Stimulated activated CD8-positive, alpha-beta memory T cell treated with anti-CD3 and anti-CD28 coated beads, Interleukin-15, amount 100 ng/mL, for 4 hours (primary cell): Measurements from ENCODE around the gene TMEM117.
"Not testable (repeated sequence)": the region's sequence is repeated elsewhere in the genome, so short reads cannot be mapped to it uniquely, and the experiment has no call there.

Experiments
- DNase-seq, 2 donors: peaks; one replicate each; pipeline ENCODE4 v3.0.0-alpha.2; 2020; ENCODE audit warnings: low read depth in 2 of 2

The TMEM117 gene

GRCh38 chr12:44296624-44297197 lies 460.8 kb downstream of the TMEM117 start:
- DNase-seq, result no peak

GRCh38 chr12:44299524-44299923 lies 463.6 kb downstream of the TMEM117 start:
- DNase-seq, result no peak

DNA sequence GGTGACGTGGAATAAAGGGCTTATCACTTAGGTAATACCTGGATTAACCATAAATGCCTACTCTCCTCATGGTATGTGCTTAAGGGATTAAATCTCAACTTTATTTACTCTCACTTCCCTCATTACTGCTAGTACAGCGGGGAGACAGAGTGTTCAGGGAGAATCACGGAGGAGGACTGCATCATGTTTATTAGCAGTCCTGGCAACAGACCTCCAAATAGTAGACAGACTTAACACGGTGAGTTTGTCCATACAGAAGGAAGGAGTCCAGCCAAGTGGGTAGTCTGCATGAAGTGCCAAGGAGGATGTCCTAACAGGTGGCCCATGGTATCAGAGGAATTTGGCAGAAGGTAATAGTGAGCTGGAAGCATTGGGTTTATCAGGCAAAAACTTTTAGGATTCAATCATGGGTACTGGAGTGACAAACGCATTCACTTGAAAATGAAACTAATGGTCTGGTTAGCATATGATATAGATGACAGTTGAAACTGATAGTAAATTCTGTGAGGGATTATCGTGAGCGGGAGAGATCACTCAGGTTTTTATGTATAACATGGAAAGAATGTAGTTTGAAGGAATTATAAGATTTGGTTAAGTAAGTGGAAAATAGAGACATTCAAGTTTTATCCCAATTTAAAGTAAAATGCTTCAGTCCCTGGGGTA lies 471.8 kb downstream of the TMEM117 start:
- DNase-seq, result no peak

- no peak for DNase-seq
Observed at GRCh38 chr12:44313188-44313587, 477.3 kb downstream of the TMEM117 start.

DNA sequence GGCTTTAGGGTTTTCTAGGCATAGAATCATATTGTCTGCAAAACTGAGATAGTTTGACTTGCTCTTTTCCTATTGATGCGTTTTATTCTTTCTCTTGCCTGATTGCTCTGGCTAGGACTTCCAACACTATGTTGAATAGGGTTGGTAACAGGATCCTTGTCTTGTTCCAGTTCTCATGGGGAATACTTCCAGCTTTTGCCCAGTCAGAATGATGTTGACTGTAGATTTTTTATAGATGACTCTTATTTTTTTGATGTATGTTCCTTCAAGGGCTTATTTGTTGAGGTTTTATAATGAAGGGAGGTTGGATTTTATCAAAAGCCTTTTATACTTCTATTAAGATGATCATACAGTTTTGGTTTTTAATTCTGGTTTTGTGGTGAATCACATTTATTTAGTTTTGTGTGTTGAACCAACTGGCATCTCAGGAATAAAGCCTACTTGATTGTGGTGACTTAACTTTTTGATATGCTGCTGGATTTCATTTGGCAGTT lies 478.2 kb downstream of the TMEM117 start:
- DNase-seq, result no peak

- DNase-seq, result no peak
Observed at GRCh38 chr12:44317651-44318126, 481.8 kb downstream of the TMEM117 start.

- DNase-seq, result no peak
Observed at GRCh38 chr12:44331269-44331668, 495.4 kb downstream of the TMEM117 start.

GRCh38 chr12:44334347-44334746 lies 498.5 kb downstream of the TMEM117 start:
- no peak for DNase-seq

DNA sequence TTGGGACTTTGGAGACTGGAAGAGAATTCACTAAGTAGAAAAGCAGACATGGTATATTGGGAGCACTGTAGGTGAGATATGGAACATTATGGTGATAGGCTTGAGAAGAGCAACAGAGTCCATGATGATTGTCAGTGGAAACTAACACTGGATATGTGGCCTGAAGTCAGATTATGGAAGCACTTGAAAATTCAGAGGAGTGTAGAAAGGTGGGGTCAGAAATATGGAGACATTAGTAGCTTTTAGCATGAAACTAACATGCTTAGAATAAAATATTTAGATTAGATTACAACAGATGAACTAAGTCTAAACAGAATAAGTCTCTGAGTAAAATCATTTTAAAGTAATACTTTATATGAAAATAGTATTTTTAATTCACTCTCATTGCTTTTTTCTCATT lies 499.1 kb downstream of the TMEM117 start:
- DNase-seq, result no peak

DNA sequence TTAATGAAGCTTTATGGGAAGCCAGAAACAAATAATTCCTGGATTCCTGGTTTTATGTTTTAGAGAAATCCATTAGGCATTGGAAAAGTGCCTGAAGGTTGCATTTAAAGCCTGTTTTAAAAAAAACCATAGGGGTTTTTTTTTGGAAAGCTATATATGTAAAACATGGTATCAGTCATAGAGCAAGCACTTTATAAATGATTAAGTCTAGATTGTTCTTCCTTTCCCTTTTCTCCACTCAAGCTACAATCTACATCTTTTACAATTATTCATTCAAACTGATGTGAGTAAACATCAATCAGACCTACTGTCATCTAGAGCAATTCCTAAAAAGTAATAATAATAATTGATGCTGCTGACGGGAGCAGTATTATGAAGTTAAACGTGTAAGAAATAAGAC lies 500.7 kb downstream of the TMEM117 start:
- no peak for DNase-seq

GRCh38 chr12:44342371-44342770 lies 506.5 kb downstream of the TMEM117 start:
- DNase-seq, result no peak

DNA sequence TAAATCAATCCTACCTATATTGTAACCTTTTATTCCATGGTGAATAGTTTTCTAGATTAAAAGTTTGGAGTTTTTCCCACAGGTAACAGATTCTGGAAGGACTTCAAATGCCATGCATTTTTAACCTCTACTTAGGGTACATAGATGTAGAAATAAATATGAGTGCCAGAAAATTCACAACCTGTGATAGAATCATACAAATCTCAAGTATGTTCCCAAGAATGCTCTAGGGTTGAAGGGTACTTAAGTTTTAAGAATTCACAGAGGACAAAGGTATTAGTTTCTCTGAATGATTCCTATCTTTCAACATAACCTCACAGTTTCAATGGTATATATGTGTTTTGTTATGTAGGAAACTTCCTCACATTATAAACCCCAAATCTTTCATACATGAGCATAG lies 511.3 kb downstream of the TMEM117 start:
- no peak for DNase-seq

DNA sequence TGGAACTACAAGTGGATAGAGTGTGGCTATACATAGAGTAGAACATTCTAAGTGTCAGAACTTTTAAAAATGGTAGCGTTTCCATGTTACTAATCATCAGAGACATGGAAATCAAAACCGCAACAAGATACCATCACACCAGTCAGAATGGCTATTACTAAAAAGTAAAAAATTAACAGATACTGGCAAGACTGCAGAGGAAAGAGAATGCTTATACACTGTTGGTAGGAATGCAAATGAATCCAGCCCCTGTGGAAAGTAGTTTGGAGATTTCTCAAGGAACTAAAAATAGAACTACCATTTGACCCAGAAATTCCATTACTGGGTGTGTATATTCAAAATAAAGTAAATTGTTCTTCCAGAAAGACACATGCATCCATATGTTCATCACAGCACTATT lies 521.6 kb downstream of the TMEM117 start:
- DNase-seq, result no peak

- no peak for DNase-seq
Observed at GRCh38 chr12:44358636-44359035, 522.8 kb downstream of the TMEM117 start.

DNA sequence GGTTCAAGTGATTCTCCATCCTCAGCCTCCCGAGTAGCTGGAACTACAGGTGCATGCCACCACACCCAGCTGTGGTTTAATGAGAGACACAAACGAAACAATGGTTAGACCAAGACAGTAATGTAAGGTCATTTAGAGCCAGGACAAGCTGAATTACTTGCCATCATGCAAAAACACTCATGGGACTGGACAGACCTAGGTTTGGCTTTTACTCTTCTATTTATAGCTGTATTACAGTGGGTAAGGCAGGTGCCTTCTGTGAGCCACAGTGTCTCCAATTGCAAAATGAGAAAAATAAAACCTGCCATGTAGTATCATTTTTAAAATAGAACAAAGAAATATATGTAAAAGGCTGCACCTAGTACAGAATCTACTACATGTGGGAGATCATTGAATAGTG lies 527.1 kb downstream of the TMEM117 start:
- no peak for DNase-seq

DNA sequence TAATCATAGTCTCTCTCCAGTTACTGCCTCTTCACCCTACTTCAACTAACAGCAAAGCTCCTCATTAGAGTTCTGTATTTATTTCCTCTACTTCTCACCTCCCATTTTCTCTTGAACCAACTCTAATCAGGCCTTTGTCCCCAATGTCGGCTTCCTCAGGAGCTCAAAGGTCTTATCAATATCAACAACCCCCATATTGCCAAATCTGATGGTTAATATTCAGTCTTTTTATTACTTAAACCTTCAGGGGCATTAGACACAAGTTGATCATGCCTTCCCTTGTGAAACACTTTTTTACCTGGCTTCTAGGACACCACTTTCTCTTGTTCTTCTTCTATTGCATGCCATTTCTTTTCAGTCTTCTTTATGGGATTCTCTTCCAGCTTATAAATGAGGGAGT lies 531.3 kb downstream of the TMEM117 start:
- DNase-seq, result no peak

DNA sequence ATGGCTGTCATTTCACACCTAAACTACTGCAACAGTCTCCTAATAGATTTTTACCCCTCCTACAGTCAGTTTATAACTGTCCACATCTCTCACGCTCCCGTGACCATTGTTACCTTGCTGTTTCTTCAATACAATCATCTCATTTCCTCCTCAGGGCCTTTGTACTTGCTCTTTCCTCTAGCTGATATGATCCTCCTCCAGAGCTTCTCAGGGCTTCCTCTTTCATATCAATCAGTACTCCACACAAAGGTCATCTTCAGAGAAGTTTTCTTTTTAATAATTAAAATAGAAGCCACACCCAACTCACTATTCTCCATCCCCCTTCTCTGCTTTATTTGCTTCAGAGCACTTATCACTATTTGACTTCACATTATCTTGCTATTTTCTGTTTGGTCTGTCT lies 532.0 kb downstream of the TMEM117 start:
- DNase-seq, result no peak

GRCh38 chr12:44369998-44370397 lies 534.1 kb downstream of the TMEM117 start:
- no peak for DNase-seq

GRCh38 chr12:44370982-44371381 lies 535.1 kb downstream of the TMEM117 start:
- DNase-seq, result no peak

- DNase-seq, result no peak
Observed at GRCh38 chr12:44372259-44372658, 536.4 kb downstream of the TMEM117 start.

DNA sequence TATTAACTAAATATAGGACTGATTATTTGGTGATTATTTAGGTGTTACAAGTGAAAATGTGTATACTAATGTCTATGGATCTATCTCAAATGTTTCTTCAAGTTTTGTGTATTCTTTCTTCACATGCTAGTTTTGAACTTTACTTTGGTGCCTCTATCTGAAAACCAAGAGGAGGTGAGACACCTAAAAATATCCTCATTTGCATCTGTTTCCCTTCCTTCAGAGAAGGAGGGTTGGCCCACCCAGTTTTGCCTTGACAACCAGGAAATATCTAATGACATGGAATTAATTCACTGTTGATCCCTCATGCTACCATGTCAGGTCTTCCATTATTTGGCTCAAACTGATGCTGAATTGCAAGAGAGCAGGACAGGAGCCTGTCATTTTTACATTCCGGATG lies 539.8 kb downstream of the TMEM117 start:
- no peak for DNase-seq

GRCh38 chr12:44377443-44378187 lies 541.7 kb downstream of the TMEM117 start:
- DNase-seq, result no peak

DNA sequence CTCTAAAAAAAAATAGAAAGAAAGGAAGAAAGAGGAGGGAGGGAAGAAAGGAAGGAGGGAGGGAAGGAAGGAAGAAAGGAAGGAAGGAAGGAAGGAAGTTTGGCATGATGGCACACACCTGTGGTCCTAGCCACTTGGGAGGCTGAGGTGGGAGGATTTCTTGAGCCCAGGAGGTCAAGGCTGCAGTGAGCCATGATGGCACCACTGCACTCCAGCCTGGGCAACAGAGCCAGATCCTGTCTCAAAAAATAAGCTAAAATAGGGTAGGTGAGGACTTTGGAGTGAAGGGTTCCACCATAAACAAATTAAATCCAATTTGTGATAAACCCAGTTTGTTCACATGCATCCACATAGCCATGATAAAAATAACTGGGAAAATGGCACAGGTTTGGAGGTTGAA lies 543.2 kb downstream of the TMEM117 start:
- DNase-seq, result not testable (repeated sequence)
